Measurements from ENCODE around the gene USH2A.

- no peak for TF ChIP-seq CTCF (IDR thresholded peaks at IDR 0.05; ENCODE audit: insufficient read depth, low read length, poor library complexity, severe bottlenecking)
- no peak for TF ChIP-seq EZH2phosphoT487 (conservative IDR thresholded peaks at IDR 0.05; ENCODE audit: low read length)
Measured at GRCh38 chr1:215645861-215646260, 777.4 kb downstream of the USH2A start.

Measured in SU-DHL-6 (cell line).